ENCODE data around the gene MUC5B.

GRCh38 chr11:1292644-1293618, 70.1 kb downstream of the MUC5B start:
- TF ChIP-seq CTCF (IDR thresholded peaks at IDR 0.05; ENCODE audit: insufficient read depth, low read depth, low read length) (no peak), EZH2 (IDR thresholded peaks at IDR 0.05; ENCODE audit: insufficient read depth, low read length) (no peak)

Measured in astrocyte (in vitro differentiated cells and primary cell).